ENCODE measurements around the gene TIMP3.

TIMP3 gene

GRCh38 chr22:32780726-32781310, 20.7 kb upstream of the TIMP3 start:
- Histone ChIP-seq H3K4me1 (ENCODE audit: control insufficient read depth in 1 of 2, insufficient read depth in 1 of 2, low read depth in 1 of 2, low read length in 1 of 2) (no peaks in the 10 kb centered on the region), H3K9me3 (no peaks in the 10 kb centered on the region), H3K36me3 (no peaks in the 10 kb centered on the region), H3K4me3 (ENCODE audit: low read depth in 1 of 2, low read length in 1 of 2) (no peak overlapping the region), H3K27ac (no peak overlapping the region), H3K27me3 (peaks cover 11% of the 10 kb centered on the region)
- TF ChIP-seq CTCF (IDR thresholded peaks at IDR 0.05), result no peak

- Histone ChIP-seq H3K36me3 (no peaks in the 10 kb centered on the region), H3K4me3 (ENCODE audit: low read depth in 1 of 2, low read length in 1 of 2) (no peak overlapping the region), H3K4me1 (ENCODE audit: control insufficient read depth in 1 of 2, insufficient read depth in 1 of 2, low read depth in 1 of 2, low read length in 1 of 2) (no peaks in the 10 kb centered on the region), H3K9me3 (no peaks in the 10 kb centered on the region), H3K27ac (no peak overlapping the region), H3K27me3 (peaks cover 3% of the 10 kb centered on the region)
- TF ChIP-seq CTCF (IDR thresholded peaks at IDR 0.05), result no peak
These were observed 19.8 kb upstream of the TIMP3 start for GRCh38 chr22:32781695-32782094.

- Histone ChIP-seq H3K9me3 (no peaks in the 10 kb centered on the region), H3K27ac (no peak overlapping the region), H3K27me3 (no peaks in the 10 kb centered on the region), H3K4me3 (ENCODE audit: low read depth in 1 of 2, low read length in 1 of 2) (no peak overlapping the region), H3K36me3 (no peaks in the 10 kb centered on the region), H3K4me1 (ENCODE audit: control insufficient read depth in 1 of 2, insufficient read depth in 1 of 2, low read depth in 1 of 2, low read length in 1 of 2) (no peaks in the 10 kb centered on the region)
- TF ChIP-seq CTCF (IDR thresholded peaks at IDR 0.05), result no peak
These were observed 16.0 kb upstream of the TIMP3 start for GRCh38 chr22:32785321-32786026.

GRCh38 chr22:32786027-32786418, 15.5 kb upstream of the TIMP3 start:
- TF ChIP-seq CTCF (IDR thresholded peaks at IDR 0.05), result no peak
- Histone ChIP-seq H3K9me3 (no peaks in the 10 kb centered on the region), H3K27ac (no peak overlapping the region), H3K4me1 (ENCODE audit: control insufficient read depth in 1 of 2, insufficient read depth in 1 of 2, low read depth in 1 of 2, low read length in 1 of 2) (no peaks in the 10 kb centered on the region), H3K36me3 (no peaks in the 10 kb centered on the region), H3K27me3 (no peaks in the 10 kb centered on the region), H3K4me3 (ENCODE audit: low read depth in 1 of 2, low read length in 1 of 2) (no peak overlapping the region)

GRCh38 chr22:32788904-32789624, 12.4 kb upstream of the TIMP3 start:
- Histone ChIP-seq H3K4me1 (ENCODE audit: control insufficient read depth in 1 of 2, insufficient read depth in 1 of 2, low read depth in 1 of 2, low read length in 1 of 2) (no peaks in the 10 kb centered on the region), H3K27ac (no peak overlapping the region), H3K27me3 (no peaks in the 10 kb centered on the region), H3K9me3 (no peaks in the 10 kb centered on the region), H3K4me3 (ENCODE audit: low read depth in 1 of 2, low read length in 1 of 2) (no peak overlapping the region), H3K36me3 (no peaks in the 10 kb centered on the region)
- TF ChIP-seq CTCF (IDR thresholded peaks at IDR 0.05), result no peak
